ENCODE measurements around the gene HLX. TPM values are rescaled to one million over a fixed set of nuclear protein-coding genes. Genes with fewer than 3 reads are reported as not detected.
A peak's percentile ranks its signal among the peaks of the same experiment; 100 is the strongest.

Gene HLX, protein sequence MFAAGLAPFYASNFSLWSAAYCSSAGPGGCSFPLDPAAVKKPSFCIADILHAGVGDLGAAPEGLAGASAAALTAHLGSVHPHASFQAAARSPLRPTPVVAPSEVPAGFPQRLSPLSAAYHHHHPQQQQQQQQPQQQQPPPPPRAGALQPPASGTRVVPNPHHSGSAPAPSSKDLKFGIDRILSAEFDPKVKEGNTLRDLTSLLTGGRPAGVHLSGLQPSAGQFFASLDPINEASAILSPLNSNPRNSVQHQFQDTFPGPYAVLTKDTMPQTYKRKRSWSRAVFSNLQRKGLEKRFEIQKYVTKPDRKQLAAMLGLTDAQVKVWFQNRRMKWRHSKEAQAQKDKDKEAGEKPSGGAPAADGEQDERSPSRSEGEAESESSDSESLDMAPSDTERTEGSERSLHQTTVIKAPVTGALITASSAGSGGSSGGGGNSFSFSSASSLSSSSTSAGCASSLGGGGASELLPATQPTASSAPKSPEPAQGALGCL
- 2.4 TPM in 2 replicates for total RNA-seq (2014; rRNA removed)
- polyA plus RNA-seq (2012): 4.7 TPM

DNA sequence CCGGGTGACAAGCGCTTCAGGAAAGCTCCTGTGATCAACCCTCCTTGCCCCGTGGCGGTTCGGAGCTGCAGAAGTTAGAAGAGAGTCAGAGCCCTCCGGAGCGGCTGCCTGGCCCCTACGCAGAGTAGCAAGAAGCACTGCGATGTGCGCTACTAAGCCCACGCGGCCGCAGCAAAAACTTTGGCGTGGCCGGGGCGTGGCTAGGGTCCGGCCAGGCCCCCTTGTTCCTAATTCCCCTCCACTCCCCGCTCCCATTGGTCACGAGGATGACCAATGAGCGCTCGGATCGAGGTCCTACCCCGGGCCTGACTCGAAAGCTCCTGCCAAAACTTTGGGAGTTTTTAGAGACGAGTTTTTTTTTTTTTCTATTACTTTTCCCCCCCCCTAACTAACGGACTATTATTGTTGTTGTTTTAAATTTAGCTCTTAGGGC lies at the start of gene HLX:
Gene HLX, plus strand, starts transcription at position 368 of the 433 bp plus-strand sequence. CDS start 415 bp downstream, outside the sequence.
- peak; percentile 91 for DNase-seq (ENCODE audit: low read depth)

DNA sequence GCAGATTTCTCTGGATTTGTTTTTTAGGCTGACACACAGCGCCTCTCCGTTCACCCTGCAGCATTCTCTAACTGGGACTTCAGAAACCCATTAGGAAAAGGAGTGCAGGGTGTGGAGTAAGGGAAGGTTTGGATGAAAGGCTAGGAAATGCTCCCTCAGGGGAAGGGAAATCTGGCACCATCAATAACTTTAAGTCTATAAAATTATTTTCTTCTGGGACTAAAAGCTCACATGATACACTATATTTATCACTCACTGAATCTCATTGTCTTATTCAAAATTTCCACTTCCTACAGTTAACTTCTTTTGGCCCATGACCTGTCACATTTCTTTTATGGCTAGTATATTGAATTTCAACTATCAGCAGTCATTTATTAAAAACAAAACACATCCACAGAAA lies 45.8 kb upstream of the HLX start:
- no peak for DNase-seq (ENCODE audit: low read depth)

DNA sequence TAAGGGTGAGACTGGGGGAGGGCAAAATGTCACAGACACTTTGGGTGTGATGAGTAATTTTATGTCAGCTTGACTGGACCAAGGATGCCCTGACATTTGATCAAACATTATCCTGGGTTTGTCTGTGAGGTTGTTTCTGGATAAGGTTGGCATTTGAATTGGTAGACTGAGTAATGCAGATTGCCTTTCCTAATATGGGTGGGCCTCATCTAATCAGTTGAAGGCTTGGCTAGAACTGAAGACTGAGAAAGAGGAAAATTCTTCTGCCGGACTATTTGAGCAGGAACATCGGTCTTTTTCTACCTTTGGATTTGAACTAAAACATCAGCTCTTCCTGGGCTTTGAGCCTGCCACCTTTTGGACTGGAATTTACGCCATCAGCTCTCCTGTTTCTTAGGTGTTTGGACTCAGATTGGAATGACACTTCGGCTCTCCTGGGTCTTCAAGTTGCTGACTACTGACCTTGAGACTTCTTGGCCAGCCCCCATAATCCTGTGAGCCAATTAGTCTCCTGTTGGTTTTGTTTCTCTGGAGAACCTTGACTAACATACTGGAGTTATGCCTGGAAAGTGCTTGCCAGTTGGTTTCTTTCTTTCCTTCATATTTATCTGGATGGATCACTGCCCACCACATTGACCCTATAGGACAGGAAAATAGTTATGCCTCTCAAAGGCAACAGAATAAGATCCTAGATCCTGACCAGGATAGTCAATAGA lies 44.9 kb upstream of the HLX start:
- no peak for DNase-seq (ENCODE audit: low read depth)

- DNase-seq (ENCODE audit: low read depth): no peak
Measured at GRCh38 chr1:220838578-220838977, 40.7 kb upstream of the HLX start.

DNA sequence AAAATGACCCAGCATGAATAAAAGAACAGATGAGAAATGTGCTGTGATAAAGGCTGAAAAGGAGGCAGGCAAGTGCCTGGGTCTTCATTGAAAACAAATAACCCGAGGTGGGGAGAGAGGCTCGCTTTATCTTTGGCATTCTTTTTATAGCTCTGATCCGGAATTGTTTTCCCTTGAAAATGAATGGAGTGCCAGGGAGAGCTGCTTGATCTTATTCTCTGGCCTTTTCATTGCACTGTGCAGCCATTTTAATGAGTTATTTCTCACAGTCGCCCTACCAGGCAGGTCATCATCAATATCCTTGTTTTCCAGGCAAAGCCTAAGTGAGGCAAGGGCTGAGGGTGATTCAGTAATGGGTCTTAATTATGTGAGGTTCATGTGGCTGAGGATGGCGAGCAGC lies 39.8 kb upstream of the HLX start:
- no peak for DNase-seq (ENCODE audit: low read depth)

DNA sequence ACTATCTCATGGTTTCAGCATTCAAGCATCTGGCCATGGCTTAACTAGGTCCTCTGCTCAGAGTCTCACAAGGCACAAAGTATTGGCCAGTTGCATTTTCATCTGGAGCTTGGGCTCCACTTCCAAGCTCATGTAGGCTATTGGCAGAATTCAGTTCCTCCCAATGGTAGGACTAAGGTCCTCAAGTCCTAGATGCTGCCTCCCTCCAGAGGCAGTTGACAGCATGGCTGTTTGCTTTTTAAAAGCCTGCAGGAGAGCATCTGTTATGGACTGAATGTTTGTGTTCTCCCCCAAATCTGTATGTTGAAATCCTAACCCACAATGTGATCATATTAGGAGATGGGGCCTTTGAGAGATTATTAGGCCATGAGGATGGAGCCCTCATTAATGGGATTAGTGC lies 38.0 kb upstream of the HLX start:
- no peak for DNase-seq (ENCODE audit: low read depth)

- DNase-seq (ENCODE audit: low read depth): no peak
Measured at GRCh38 chr1:220843481-220844011, 35.7 kb upstream of the HLX start.

DNA sequence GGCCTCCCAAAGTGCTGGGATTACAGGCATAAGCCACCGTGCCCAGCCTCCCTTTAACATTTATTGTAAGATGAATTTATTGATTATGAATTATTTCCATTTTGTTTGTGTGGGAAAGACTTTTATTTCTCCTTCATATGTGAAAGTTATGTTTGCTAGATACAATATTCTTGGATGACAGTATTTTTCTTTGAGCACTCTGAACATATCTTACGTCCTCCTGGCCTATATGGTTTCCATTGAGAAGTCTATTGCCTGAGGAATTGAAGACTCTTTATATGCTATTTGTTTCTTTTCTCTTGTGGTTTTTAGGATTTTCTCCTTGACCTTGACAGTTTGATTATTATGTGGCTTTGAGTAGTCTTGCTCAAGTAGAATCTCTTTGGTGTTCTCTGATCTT lies 26.8 kb upstream of the HLX start:
- DNase-seq (ENCODE audit: low read depth): no peak

DNA sequence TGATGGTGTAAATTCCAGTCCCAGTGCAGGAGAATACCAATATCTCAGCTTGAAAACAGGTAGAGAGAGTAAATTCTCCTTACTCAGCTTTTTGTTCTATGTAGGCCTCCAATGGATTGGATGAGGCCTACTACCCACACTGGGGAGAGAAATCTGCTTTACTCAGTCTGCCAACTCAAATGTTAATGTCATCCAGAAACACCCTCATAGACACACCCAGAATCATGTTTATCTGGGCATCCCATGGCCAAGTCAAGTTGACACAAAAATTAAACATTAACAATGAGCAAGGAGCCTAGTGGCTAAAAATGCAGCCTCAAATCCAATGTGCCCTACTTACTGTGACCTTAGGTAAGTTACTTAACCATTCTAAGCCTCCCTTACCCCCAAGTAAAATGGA lies 6.9 kb upstream of the HLX start:
- no peak for DNase-seq (ENCODE audit: low read depth)

GRCh38 chr1:220873087-220873486 lies 6.2 kb upstream of the HLX start:
- DNase-seq (ENCODE audit: low read depth): no peak

DNA sequence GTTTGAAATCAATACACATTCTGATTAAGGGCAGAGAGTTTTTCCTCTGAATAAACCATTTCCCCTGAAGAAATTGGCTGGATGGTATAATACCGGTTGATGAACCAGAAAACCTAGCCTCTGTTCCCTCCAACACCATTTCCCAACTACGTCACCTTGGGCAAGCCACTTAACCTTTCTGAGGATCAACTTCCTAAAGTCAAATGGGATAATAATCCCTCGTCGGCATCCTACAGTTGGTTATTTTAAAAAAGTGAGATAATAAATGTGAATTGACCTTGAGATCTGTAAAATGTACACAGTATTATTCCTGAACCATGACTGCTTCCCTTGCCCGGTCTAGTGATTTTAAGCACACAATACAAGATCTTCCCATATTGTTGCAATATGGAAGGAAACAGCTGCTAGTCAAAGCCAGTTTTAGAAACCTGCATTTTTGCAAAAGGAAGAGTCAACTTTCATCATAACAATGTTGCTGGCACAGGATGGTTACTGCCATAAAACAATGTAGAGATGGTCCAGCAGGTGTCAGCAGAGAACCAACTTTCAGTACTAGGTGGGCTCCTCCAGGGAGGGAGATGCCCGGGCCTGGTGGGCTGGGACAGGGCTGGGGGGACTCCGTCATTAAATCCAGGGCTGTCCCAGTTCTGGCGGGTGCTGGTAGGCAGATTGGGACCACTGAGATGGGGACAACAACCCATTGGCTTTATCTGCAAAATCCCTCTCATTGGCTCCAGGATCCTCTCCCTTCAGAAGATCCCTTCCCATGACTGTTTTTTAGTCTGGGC lies 5.2 kb upstream of the HLX start:
- peak; percentile 63 for DNase-seq (ENCODE audit: low read depth)

GRCh38 chr1:220875260-220875659 lies 4.0 kb upstream of the HLX start:
- no peak for DNase-seq (ENCODE audit: low read depth)

GRCh38 chr1:220876511-220877376 lies 2.5 kb upstream of the HLX start:
- DNase-seq (ENCODE audit: low read depth): no peak

- DNase-seq (ENCODE audit: low read depth): no peak
Measured at GRCh38 chr1:220877377-220878095, 1.7 kb upstream of the HLX start.

GRCh38 chr1:220878191-220879075 lies 810 bp upstream of the HLX start:
- DNase-seq (ENCODE audit: low read depth): no peak

GRCh38 chr1:220879509-220880361 lies 492 bp downstream of the HLX start:
- peak; percentile 34 for DNase-seq (ENCODE audit: low read depth)

- DNase-seq (ENCODE audit: low read depth): no peak
Measured at GRCh38 chr1:220880362-220880670, 1.1 kb downstream of the HLX start.
